ENCODE results near the gene MYO3A. TPM values are rescaled to one million over a fixed set of nuclear protein-coding genes. Genes with fewer than 3 reads are reported as not detected.

MYO3A gene
- polyA plus RNA-seq, 1 experiment: not detected

DNA sequence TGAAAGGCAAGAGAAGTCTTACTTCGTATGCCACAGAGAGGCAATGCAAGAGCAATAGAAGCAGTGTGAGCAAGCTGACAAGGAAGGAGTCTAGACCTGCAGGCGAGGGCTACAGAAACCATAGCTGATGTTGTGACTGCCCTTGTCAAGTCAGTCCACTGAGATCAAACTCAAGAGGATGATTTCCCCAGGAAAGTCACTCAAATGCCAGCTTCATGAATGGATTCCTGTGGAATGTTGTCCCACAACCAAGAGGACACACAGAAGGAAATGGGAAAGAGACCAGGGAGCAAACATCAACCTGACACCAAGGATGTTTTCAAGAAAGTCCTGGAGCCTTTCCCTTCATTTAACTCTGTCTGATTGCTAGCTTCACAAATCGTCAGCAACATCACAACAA lies 204.6 kb downstream of the MYO3A start:
- ChIA-PET CTCF (no interaction called here), POLR2A (no interaction called here)
- no peaks in the 10 kb centered on the region for H3K27me3 ChIP-seq (ENCODE audit: control insufficient read depth, insufficient read depth, low read length)
- no peak for DNase-seq (ENCODE audit: low read depth)
- no peaks in the 10 kb centered on the region for H3K36me3 ChIP-seq (ENCODE audit: control insufficient read depth, insufficient read depth, low read length)
- no peak overlapping the region for H3K4me3 ChIP-seq (ENCODE audit: low read depth, low read length)
- TF ChIP-seq, protein P1, sequence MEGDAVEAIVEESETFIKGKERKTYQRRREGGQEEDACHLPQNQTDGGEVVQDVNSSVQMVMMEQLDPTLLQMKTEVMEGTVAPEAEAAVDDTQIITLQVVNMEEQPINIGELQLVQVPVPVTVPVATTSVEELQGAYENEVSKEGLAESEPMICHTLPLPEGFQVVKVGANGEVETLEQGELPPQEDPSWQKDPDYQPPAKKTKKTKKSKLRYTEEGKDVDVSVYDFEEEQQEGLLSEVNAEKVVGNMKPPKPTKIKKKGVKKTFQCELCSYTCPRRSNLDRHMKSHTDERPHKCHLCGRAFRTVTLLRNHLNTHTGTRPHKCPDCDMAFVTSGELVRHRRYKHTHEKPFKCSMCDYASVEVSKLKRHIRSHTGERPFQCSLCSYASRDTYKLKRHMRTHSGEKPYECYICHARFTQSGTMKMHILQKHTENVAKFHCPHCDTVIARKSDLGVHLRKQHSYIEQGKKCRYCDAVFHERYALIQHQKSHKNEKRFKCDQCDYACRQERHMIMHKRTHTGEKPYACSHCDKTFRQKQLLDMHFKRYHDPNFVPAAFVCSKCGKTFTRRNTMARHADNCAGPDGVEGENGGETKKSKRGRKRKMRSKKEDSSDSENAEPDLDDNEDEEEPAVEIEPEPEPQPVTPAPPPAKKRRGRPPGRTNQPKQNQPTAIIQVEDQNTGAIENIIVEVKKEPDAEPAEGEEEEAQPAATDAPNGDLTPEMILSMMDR (IDR thresholded peaks at IDR 0.05; ENCODE audit: insufficient read depth, low read depth, low read length): no peak

DNA sequence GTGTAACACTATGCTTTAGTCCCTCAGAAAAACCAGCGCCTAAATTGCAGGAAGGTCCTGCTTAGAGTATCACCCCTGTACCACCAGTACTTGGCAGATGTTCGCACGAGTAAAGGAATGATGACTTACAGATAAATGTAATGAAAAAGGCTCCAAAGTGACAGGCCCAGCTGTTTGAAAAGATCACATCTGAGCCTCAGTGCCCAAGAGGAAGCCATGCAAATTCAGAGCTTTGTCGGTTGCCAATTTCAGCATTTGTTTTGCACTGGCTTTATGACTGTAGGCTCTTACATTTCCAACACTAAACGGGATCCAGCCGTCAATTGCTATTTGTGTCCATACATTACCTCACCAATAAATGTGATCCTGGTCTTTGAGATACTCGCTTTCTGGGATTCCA lies 222.0 kb downstream of the MYO3A start:
- POLR2A ChIA-PET: no interaction called here
- DNase-seq (ENCODE audit: low read depth): no peak
- CTCF ChIA-PET: no interaction called here
- H3K4me3 ChIP-seq (ENCODE audit: low read depth, low read length): no peak overlapping the region
- no peaks in the 10 kb centered on the region for H3K27me3 ChIP-seq (ENCODE audit: control insufficient read depth, insufficient read depth, low read length)
- TF ChIP-seq, protein P1 (IDR thresholded peaks at IDR 0.05; ENCODE audit: insufficient read depth, low read depth, low read length): no peak
- H3K36me3 ChIP-seq (ENCODE audit: control insufficient read depth, insufficient read depth, low read length): no peaks in the 10 kb centered on the region

DNA sequence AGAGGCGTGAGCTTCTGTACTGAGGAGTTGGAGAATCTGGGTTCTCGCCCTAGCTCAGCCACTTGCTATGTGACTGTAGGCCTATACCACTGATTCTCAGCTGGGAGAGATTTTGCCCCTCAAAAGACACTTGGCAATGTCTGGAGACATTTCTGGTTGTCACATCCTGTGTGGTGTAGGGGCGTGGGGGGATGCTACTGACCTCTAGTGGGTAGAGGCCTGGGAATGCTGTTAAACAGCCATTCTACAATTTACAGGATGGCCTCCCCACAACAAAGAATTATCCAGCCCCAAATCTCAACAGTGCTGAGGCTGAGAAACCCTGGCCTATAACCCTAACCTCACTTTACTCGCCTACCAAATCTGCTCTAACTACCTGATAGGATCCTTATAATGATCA lies 223.7 kb downstream of the MYO3A start:
- Histone ChIP-seq H3K36me3 (ENCODE audit: control insufficient read depth, insufficient read depth, low read length) (no peaks in the 10 kb centered on the region), H3K27me3 (ENCODE audit: control insufficient read depth, insufficient read depth, low read length) (no peaks in the 10 kb centered on the region), H3K4me3 (ENCODE audit: low read depth, low read length) (no peak overlapping the region)
- ChIA-PET POLR2A (no interaction called here), CTCF (interaction anchor here (0.6 kb wide), 1 partner anchor 466 kb away, joined by 3 read pairs; no protein-coding TSS in a partner anchor)
- TF ChIP-seq, protein P1 (IDR thresholded peaks at IDR 0.05; ENCODE audit: insufficient read depth, low read depth, low read length): no peak
- no peak for DNase-seq (ENCODE audit: low read depth)

DNA sequence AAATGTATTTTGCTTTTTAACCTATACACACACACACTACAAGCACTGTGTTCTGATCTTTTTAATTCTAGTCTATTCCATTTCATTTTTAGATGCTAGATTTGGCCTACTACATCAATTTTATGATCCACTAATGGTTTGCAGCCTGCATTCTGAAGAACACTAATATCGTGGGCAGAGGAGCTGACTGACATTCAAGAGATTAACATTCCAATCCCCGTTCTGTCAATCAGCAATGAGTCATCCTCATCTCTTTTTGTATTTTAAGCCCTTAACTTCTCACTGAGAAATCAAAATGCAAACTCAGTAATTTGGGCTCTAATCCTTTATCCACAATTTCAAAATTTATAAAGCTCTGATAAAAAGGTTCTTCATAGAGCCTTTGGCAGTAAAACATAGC lies 235.4 kb downstream of the MYO3A start:
- TF ChIP-seq, protein P1 (IDR thresholded peaks at IDR 0.05; ENCODE audit: insufficient read depth, low read depth, low read length): no peak
- H3K36me3 ChIP-seq (ENCODE audit: control insufficient read depth, insufficient read depth, low read length): no peaks in the 10 kb centered on the region
- CTCF ChIA-PET: no interaction called here
- no peak overlapping the region for H3K4me3 ChIP-seq (ENCODE audit: low read depth, low read length)
- POLR2A ChIA-PET: no interaction called here
- no peaks in the 10 kb centered on the region for H3K27me3 ChIP-seq (ENCODE audit: control insufficient read depth, insufficient read depth, low read length)
- no peak for DNase-seq (ENCODE audit: low read depth)

DNA sequence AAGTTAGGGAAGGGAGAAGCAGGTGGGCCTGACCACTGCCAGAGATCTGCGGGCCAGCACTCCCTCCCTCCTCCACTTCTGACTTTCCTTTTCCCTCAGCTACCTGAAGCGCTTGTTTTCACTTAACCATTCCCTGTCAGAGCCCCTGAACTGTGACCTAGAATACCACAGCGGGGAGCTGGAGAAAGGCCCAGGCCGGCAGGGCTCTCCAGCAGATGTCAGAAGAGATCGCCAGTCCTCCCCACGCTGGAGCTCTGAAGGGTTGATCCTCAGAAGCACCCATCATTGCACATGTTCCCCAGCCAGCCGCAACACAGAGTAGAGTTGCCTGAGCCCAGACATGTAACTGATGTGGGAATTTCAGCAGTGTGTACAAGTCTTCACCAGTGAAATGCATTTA lies 238.1 kb downstream of the MYO3A start:
- H3K4me3 ChIP-seq (ENCODE audit: low read depth, low read length): no peak overlapping the region
- no peak for DNase-seq (ENCODE audit: low read depth)
- H3K27me3 ChIP-seq (ENCODE audit: control insufficient read depth, insufficient read depth, low read length): no peaks in the 10 kb centered on the region
- POLR2A ChIA-PET: no interaction called here
- H3K36me3 ChIP-seq (ENCODE audit: control insufficient read depth, insufficient read depth, low read length): no peaks in the 10 kb centered on the region
- CTCF ChIA-PET: no interaction called here
- TF ChIP-seq, protein P1 (IDR thresholded peaks at IDR 0.05; ENCODE audit: insufficient read depth, low read depth, low read length): no peak

All from BJ (cell line).